Transverse colon (tissue), 3 donors: ENCODE measurements around the gene USP6.

Source experiments
- EP300 ChIP-seq: sonication (generic); formaldehyde crosslinking; IDR thresholded peaks from one replicate; pipeline ENCODE4 v1.6.1; 2017; ENCODE audit warnings: antibody characterized with exemption, low read depth
- POLR2A ChIP-seq: fragments of 450-650 bp; IDR thresholded peaks from one replicate; pipeline ENCODE4 v1.6.1; 2016; ENCODE audit warnings: antibody characterized with exemption, mild to moderate bottlenecking, moderate library complexity
- TF ChIP-seq, protein P1 (sequence below), 5 experiments: fragments of 200-600 bp in 3 of 5; fragments of 450-650 bp in 2 of 5; sonication (generic) in 3 of 5; IDR thresholded peaks; 1 replicate in 2 of 5; 2 replicates in 3 of 5; pipeline ENCODE4 v1.5.1; 2016 to 2017; ENCODE audit warnings: antibody characterized with exemption in 5 of 5, inconsistent platforms in 3 of 5, mild to moderate bottlenecking in 2 of 5, moderate library complexity in 1 of 5

DNA sequence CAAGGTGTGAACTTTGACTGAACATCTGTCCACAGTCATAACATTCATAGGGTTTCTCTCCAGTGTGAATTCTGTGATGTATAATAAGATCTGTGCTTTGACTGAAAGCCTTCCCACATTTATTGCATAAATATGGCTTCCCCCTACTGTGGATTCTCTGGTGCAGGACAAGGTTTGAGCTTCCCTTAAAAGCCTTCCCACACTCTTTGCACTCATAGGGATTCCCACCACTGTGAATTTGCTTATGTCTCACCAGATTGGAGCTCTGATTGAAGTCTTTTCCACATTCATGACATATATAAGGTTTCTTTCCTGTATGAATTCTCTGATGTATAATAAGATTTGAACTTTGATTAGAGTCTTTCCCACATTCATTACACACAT lies 67.6 kb downstream of the USP6 start:
- TF ChIP-seq POLR2A = no peak
- TF ChIP-seq, protein P1, sequence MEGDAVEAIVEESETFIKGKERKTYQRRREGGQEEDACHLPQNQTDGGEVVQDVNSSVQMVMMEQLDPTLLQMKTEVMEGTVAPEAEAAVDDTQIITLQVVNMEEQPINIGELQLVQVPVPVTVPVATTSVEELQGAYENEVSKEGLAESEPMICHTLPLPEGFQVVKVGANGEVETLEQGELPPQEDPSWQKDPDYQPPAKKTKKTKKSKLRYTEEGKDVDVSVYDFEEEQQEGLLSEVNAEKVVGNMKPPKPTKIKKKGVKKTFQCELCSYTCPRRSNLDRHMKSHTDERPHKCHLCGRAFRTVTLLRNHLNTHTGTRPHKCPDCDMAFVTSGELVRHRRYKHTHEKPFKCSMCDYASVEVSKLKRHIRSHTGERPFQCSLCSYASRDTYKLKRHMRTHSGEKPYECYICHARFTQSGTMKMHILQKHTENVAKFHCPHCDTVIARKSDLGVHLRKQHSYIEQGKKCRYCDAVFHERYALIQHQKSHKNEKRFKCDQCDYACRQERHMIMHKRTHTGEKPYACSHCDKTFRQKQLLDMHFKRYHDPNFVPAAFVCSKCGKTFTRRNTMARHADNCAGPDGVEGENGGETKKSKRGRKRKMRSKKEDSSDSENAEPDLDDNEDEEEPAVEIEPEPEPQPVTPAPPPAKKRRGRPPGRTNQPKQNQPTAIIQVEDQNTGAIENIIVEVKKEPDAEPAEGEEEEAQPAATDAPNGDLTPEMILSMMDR (IDR thresholded peaks at IDR 0.05) = no peak
- no peak for TF ChIP-seq EP300
